ENCODE data around the gene MEIOB. TPM values are rescaled to one million over a fixed set of nuclear protein-coding genes. Genes with fewer than 3 reads are reported as not detected.

Gene MEIOB
- polyA plus RNA-seq, 1 of the 3 experiments (the other 2 are of a cell fraction): not detected

GRCh38 chr16:1911467-1912214, 39.7 kb upstream of the MEIOB start:
- Histone ChIP-seq H3F3A (replicated peaks; ENCODE audit: insufficient read depth) (no peaks in the 10 kb centered on the region), H3K4me3 (ENCODE audit: low read depth in 2 of 2, low read length in 1 of 2) (no peak overlapping the region), H3K9me3 (no peaks in the 10 kb centered on the region), H3K36me3 (replicated peaks in 1 of 2; ENCODE audit: control insufficient read depth in 1 of 2, insufficient read depth in 2 of 2, low read length in 1 of 2) (no peaks in the 10 kb centered on the region), H2AFZ (ENCODE audit: low read depth) (no peak overlapping the region), H3K4me2 (no peak overlapping the region), H3K4me1 (ENCODE audit: control insufficient read depth in 1 of 2, insufficient read depth in 2 of 2, low read depth in 1 of 2, low read length in 1 of 2) (peaks cover 0 to 11% of the 10 kb centered on the region in 2 experiments; a peak in 1 of 4 replicates), H3K27ac (ENCODE audit: low read depth in 2 of 2, low read length in 1 of 2) (no peak overlapping the region), H3K9ac (no peak overlapping the region), H3K9me2 (no peaks in the 10 kb centered on the region), H3K79me2 (ENCODE audit: insufficient read depth) (no peaks in the 10 kb centered on the region), H3K27me3 (ENCODE audit: insufficient read depth) (peaks cover 8% of the 10 kb centered on the region; the same call in 1 of the 2 replicates), H4K20me1 (ENCODE audit: insufficient read depth) (no peaks in the 10 kb centered on the region)
- 89% methylated on average over 38 of the region's 59 CpGs for WGBS (ENCODE audit: low lambda C conversion rate)
- TF ChIP-seq EP300 (IDR thresholded peaks at IDR 0.05; ENCODE audit: borderline replicate concordance in 1 of 2, low read depth in 1 of 2, low read length in 1 of 2): no peak
- TF ChIP-seq YY1 (IDR thresholded peaks at IDR 0.05; ENCODE audit: low read depth): no peak
- TF ChIP-seq CHD2 (IDR thresholded peaks at IDR 0.05; ENCODE audit: low read length, partially characterized antibody): no peak
- CTCF ChIA-PET: interaction anchor here (1.0 to 2.6 kb wide), 2 partner anchors 18 to 48 kb away, joined by 3 to 8 read pairs; no protein-coding TSS in a partner anchor
- POLR2A ChIA-PET: no interaction called here
- DNase-seq: no peak

GRCh38 chr16:1909561-1910231, 37.7 kb upstream of the MEIOB start:
- Histone ChIP-seq H3K9ac (no peak overlapping the region), H3K4me1 (ENCODE audit: control insufficient read depth in 1 of 2, insufficient read depth in 2 of 2, low read depth in 1 of 2, low read length in 1 of 2) (peaks cover 0 to 11% of the 10 kb centered on the region in 2 experiments; a peak in 1 of 4 replicates), H3K27ac (ENCODE audit: low read depth in 2 of 2, low read length in 1 of 2) (no peak overlapping the region; a peak in 1 of 4 replicates), H3K9me2 (no peaks in the 10 kb centered on the region), H3K9me3 (no peaks in the 10 kb centered on the region), H4K20me1 (ENCODE audit: insufficient read depth) (no peaks in the 10 kb centered on the region), H3F3A (replicated peaks; ENCODE audit: insufficient read depth) (no peaks in the 10 kb centered on the region), H3K4me2 (no peak overlapping the region), H3K27me3 (ENCODE audit: insufficient read depth) (no peaks in the 10 kb centered on the region), H2AFZ (ENCODE audit: low read depth) (no peak overlapping the region), H3K4me3 (ENCODE audit: low read depth in 2 of 2, low read length in 1 of 2) (no peak overlapping the region), H3K36me3 (replicated peaks in 1 of 2; ENCODE audit: control insufficient read depth in 1 of 2, insufficient read depth in 2 of 2, low read length in 1 of 2) (no peaks in the 10 kb centered on the region), H3K79me2 (ENCODE audit: insufficient read depth) (no peaks in the 10 kb centered on the region)
- WGBS (ENCODE audit: low lambda C conversion rate): 68% methylated on average over 3 of the region's 18 CpGs
- peak; percentile 81 for DNase-seq
- POLR2A ChIA-PET: no interaction called here
- CTCF ChIA-PET: interaction anchor here (0.9 to 2.6 kb wide), 9 partner anchors 14 to 45 kb away, joined by 3 to 13 read pairs (median 4); no protein-coding TSS in a partner anchor
- TF ChIP-seq REST (IDR thresholded peaks at IDR 0.05; ENCODE audit: low read depth, low read length): no peak
- TF ChIP-seq MXI1 (IDR thresholded peaks at IDR 0.05; ENCODE audit: low read depth, low read length): no peak
- no peak for TF ChIP-seq FOXM1 (IDR thresholded peaks at IDR 0.05; ENCODE audit: low read depth)
- no peak for TF ChIP-seq NRF1 (IDR thresholded peaks at IDR 0.05; ENCODE audit: low read depth, low read length)
- no peak for TF ChIP-seq SMC3 (IDR thresholded peaks at IDR 0.05; ENCODE audit: low read depth, low read length)
- TF ChIP-seq MAX (IDR thresholded peaks at IDR 0.05; ENCODE audit: low read depth): no peak
- TF ChIP-seq CHD2 (IDR thresholded peaks at IDR 0.05; ENCODE audit: low read length, partially characterized antibody): no peak
- no peak for TF ChIP-seq EP300 (IDR thresholded peaks at IDR 0.05; ENCODE audit: borderline replicate concordance in 1 of 2, low read depth in 1 of 2, low read length in 1 of 2)
- no peak for TF ChIP-seq POLR2AphosphoS5 (IDR thresholded peaks at IDR 0.05; ENCODE audit: low read depth, low read length)
- TF ChIP-seq, protein P1, sequence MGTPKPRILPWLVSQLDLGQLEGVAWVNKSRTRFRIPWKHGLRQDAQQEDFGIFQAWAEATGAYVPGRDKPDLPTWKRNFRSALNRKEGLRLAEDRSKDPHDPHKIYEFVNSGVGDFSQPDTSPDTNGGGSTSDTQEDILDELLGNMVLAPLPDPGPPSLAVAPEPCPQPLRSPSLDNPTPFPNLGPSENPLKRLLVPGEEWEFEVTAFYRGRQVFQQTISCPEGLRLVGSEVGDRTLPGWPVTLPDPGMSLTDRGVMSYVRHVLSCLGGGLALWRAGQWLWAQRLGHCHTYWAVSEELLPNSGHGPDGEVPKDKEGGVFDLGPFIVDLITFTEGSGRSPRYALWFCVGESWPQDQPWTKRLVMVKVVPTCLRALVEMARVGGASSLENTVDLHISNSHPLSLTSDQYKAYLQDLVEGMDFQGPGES (IDR thresholded peaks at IDR 0.05; ENCODE audit: low read depth, low read length): no peak
- TF ChIP-seq GABPA (IDR thresholded peaks at IDR 0.05; ENCODE audit: low read depth): no peak
- TF ChIP-seq TAF1 (IDR thresholded peaks at IDR 0.05; ENCODE audit: borderline replicate concordance, low read depth, low read length): no peak
- TF ChIP-seq CTCF (IDR thresholded peaks at IDR 0.05): no peak
- TF ChIP-seq EZH2phosphoT487 (IDR thresholded peaks at IDR 0.05; ENCODE audit: borderline replicate concordance, low read depth): no peak
- TF ChIP-seq ELF1 (IDR thresholded peaks at IDR 0.05): no peak
- TF ChIP-seq YY1 (IDR thresholded peaks at IDR 0.05; ENCODE audit: low read depth): no peak
- no peak for TF ChIP-seq RXRA (IDR thresholded peaks at IDR 0.05; ENCODE audit: borderline replicate concordance, low read depth)
- no peak for TF ChIP-seq RAD21 (IDR thresholded peaks at IDR 0.05; ENCODE audit: low read length)

Data from SK-N-SH (cell line).